Caco-2 (cell line): ENCODE data around the gene DDX52. TPM values are rescaled to one million over a fixed set of nuclear protein-coding genes. Genes with fewer than 3 reads are reported as not detected.
"Not testable (repeated sequence)": the region's sequence is repeated elsewhere in the genome, so short reads cannot be mapped to it uniquely, and the experiment has no call there.

Experiments
- BruUV-seq: library from RNA; stranded (reverse); fragments of 400-500 nt; replicated peaks from 2 replicates; lab custom pipeline; 2021; lab: Mats Ljungman, UMichigan
- CTCF ChIA-PET: fragments of 300-600 bp; sonication (Branson Sonifier 250); formaldehyde crosslinking; loops from one replicate; lab custom pipeline; 2022; ENCODE audit warnings: antibody characterized with exemption; lab: Charles Lee
- POLR2A ChIA-PET: fragments of 300-600 bp; sonication (Branson Sonifier 250); formaldehyde crosslinking; loops from one replicate; lab custom pipeline; 2022; ENCODE audit warnings: antibody characterized with exemption; lab: Charles Lee
- DNase-seq, 2 experiments: peaks; one replicate each; pipeline versions ENCODE4 v3.0.0 to v3.0.0-alpha.2; 2020 to 2022
- H3K27me3 ChIP-seq: replicated peaks from 2 replicates; pipeline ENCODE4 v1.6.0; 2011; ENCODE audit warnings: low read length; ENCODE audit not compliant: control insufficient read depth, insufficient read depth
- H3K36me3 ChIP-seq: 2 replicates; pipeline ENCODE4 v1.5.1; 2011; ENCODE audit warnings: low read length; ENCODE audit not compliant: control insufficient read depth, insufficient read depth
- H3K4me1 ChIP-seq: fragments of 250-450 bp; sonication (Bioruptor Pico); 2 replicates; pipeline ENCODE4 v1.5.1; 2020; ENCODE audit warnings: mild to moderate bottlenecking
- H3K4me3 ChIP-seq: 2 replicates; pipeline ENCODE4 v1.5.1; 2011; ENCODE audit warnings: low read depth, mild to moderate bottlenecking, control low read depth, low read length
- H3K9me3 ChIP-seq: fragments of 250-450 bp; sonication (Bioruptor Pico); 2 replicates; pipeline ENCODE4 v1.5.1; 2020; ENCODE audit warnings: mild to moderate bottlenecking, moderate library complexity
- H3K27ac Mint-ChIP-seq: one replicate; pipeline ENCODE4 v1.8.0; 2022; ENCODE audit warnings: mixed read lengths; ENCODE audit not compliant: unreplicated experiment
- H3K27me3 Mint-ChIP-seq: one replicate; pipeline ENCODE4 v1.8.0; 2022; ENCODE audit warnings: mixed read lengths; ENCODE audit not compliant: insufficient read depth, unreplicated experiment
- H3K36me3 Mint-ChIP-seq: one replicate; pipeline ENCODE4 v1.8.0; 2022; ENCODE audit warnings: mild to moderate bottlenecking, mixed read lengths; ENCODE audit not compliant: insufficient read depth, unreplicated experiment
- H3K4me1 Mint-ChIP-seq: one replicate; pipeline ENCODE4 v1.8.0; 2022; ENCODE audit warnings: low read depth, mixed read lengths; ENCODE audit not compliant: unreplicated experiment
- H3K4me3 Mint-ChIP-seq: one replicate; pipeline ENCODE4 v1.8.0; 2022; ENCODE audit warnings: mild to moderate bottlenecking, moderate library complexity, mixed read lengths; ENCODE audit not compliant: unreplicated experiment
- H3K9me3 Mint-ChIP-seq: one replicate; pipeline ENCODE4 v1.8.0; 2022; ENCODE audit warnings: mixed read lengths; ENCODE audit not compliant: unreplicated experiment
- CTCF ChIP-seq, 2 experiments: fragments of 200-600 bp in 1 of 2; IDR thresholded peaks; 1 replicate in 1 of 2; 2 replicates in 1 of 2; pipeline versions ENCODE4 v1.5.1 to v1.8.0; 2011 to 2022; ENCODE audit warnings: antibody characterized with exemption in 1 of 2, control low read depth in 1 of 2, inconsistent platforms in 1 of 2, low read depth in 1 of 2, low read length in 1 of 2, mild to moderate bottlenecking in 1 of 2, moderate library complexity in 1 of 2; ENCODE audit not compliant: insufficient read depth in 1 of 2, severe bottlenecking in 1 of 2, unreplicated experiment in 1 of 2
- intact Hi-C: fragments of 100-400 bp; cut with micrococcal nuclease; formaldehyde crosslinking; loops from one replicate; pipeline ENCODE4 v1.10.0; 2022; ENCODE audit not compliant: unreplicated experiment
- total RNA-seq: library from RNA; stranded (reverse); gene quantifications from 2 replicates; pipeline ENCODE4 v1.2.3, GENCODE V29; 2022

DDX52 gene
- total RNA-seq, 1 experiment from 2014 or later: 85.1 TPM

- H3K36me3 ChIP-seq: peaks cover 3% of the 10 kb centered on the region
- H3K27ac Mint-ChIP-seq: no peak overlapping the region
- H3K27me3 Mint-ChIP-seq: no peaks in the 10 kb centered on the region
- peaks cover 4% of the 10 kb centered on the region; the same call in 1 of the 2 replicates for H3K4me1 ChIP-seq
- H3K4me3 Mint-ChIP-seq: no peak overlapping the region
- intact Hi-C loops: no loop called here
- no peaks in the 10 kb centered on the region for H3K27me3 ChIP-seq
- POLR2A ChIA-PET: no interaction called here
- H3K9me3 ChIP-seq: no peaks in the 10 kb centered on the region
- no peak overlapping the region for H3K4me3 ChIP-seq
- CTCF ChIA-PET: no interaction called here
- TF ChIP-seq CTCF (IDR thresholded peaks at IDR 0.05; ENCODE audit: insufficient read depth in 1 of 2, low read depth in 1 of 2, low read length in 1 of 2, severe bottlenecking in 1 of 2, unreplicated experiment in 1 of 2): no peak
- no peak for DNase-seq
- peaks cover 16% of the 10 kb centered on the region for H3K4me1 Mint-ChIP-seq
- no peaks in the 10 kb centered on the region for H3K9me3 Mint-ChIP-seq
- H3K36me3 Mint-ChIP-seq: peaks cover 88% of the 10 kb centered on the region
- BruUV-seq: no TSS peak
These were observed 5.3 kb downstream of the DDX52 start for GRCh38 chr17:37637956-37638355.

GRCh38 chr17:37616430-37616829 is 26.8 kb downstream of the DDX52 start:
- H3K4me1 ChIP-seq, intact Hi-C loops, H3K36me3 ChIP-seq, H3K27me3 Mint-ChIP-seq, H3K4me3 Mint-ChIP-seq, H3K4me1 Mint-ChIP-seq, BruUV-seq, H3K27me3 ChIP-seq, DNase-seq, H3K9me3 Mint-ChIP-seq, H3K4me3 ChIP-seq, H3K9me3 ChIP-seq, H3K27ac Mint-ChIP-seq, CTCF ChIA-PET: not testable (repeated sequence)
- peaks cover 68% of the 10 kb centered on the region for H3K36me3 Mint-ChIP-seq
- POLR2A ChIA-PET: interaction anchor here (0.6 kb wide), 1 partner anchor 21 kb away, joined by 11 read pairs; no protein-coding TSS in a partner anchor

- Mint-ChIP-seq H3K27me3 (no peaks in the 10 kb centered on the region), H3K27ac (no peak overlapping the region), H3K36me3 (peaks cover 63% of the 10 kb centered on the region), H3K4me1 (no peaks in the 10 kb centered on the region), H3K4me3 (no peak overlapping the region), H3K9me3 (no peaks in the 10 kb centered on the region)
- ChIA-PET CTCF (no interaction called here), POLR2A (no interaction called here)
- intact Hi-C loops: no loop called here
- H3K4me1 ChIP-seq: 0 out of 2 replicates have a peak, but pooled peaks cover 3% of the 10 kb centered on the region
- no peaks in the 10 kb centered on the region for H3K9me3 ChIP-seq
- no peak for TF ChIP-seq CTCF (IDR thresholded peaks at IDR 0.05; ENCODE audit: insufficient read depth in 1 of 2, low read depth in 1 of 2, low read length in 1 of 2, severe bottlenecking in 1 of 2, unreplicated experiment in 1 of 2)
- BruUV-seq: no TSS peak
- no peaks in the 10 kb centered on the region for H3K27me3 ChIP-seq
- no peak overlapping the region for H3K4me3 ChIP-seq
- no peak for DNase-seq
- H3K36me3 ChIP-seq: peaks cover 5% of the 10 kb centered on the region
These were observed 28.4 kb downstream of the DDX52 start for GRCh38 chr17:37614823-37615222.

- Mint-ChIP-seq H3K27me3 (no peaks in the 10 kb centered on the region), H3K4me1 (no peaks in the 10 kb centered on the region), H3K27ac (no peak overlapping the region), H3K36me3 (peaks cover 63% of the 10 kb centered on the region), H3K4me3 (no peak overlapping the region), H3K9me3 (no peaks in the 10 kb centered on the region)
- intact Hi-C loops: no loop called here
- DNase-seq: no peak
- no peaks in the 10 kb centered on the region for H3K27me3 ChIP-seq
- no TSS peak for BruUV-seq
- ChIA-PET CTCF (no interaction called here), POLR2A (no interaction called here)
- H3K9me3 ChIP-seq: no peaks in the 10 kb centered on the region
- H3K36me3 ChIP-seq: peaks cover 5% of the 10 kb centered on the region
- H3K4me1 ChIP-seq: 0 out of 2 replicates have a peak, but pooled peaks cover 3% of the 10 kb centered on the region
- no peak overlapping the region for H3K4me3 ChIP-seq
- no peak for TF ChIP-seq CTCF (IDR thresholded peaks at IDR 0.05; ENCODE audit: insufficient read depth in 1 of 2, low read depth in 1 of 2, low read length in 1 of 2, severe bottlenecking in 1 of 2, unreplicated experiment in 1 of 2)
These were observed 28.9 kb downstream of the DDX52 start for GRCh38 chr17:37614391-37614790.
